ENCODE measurements around the gene KLC4.

The KLC4 gene

DNA sequence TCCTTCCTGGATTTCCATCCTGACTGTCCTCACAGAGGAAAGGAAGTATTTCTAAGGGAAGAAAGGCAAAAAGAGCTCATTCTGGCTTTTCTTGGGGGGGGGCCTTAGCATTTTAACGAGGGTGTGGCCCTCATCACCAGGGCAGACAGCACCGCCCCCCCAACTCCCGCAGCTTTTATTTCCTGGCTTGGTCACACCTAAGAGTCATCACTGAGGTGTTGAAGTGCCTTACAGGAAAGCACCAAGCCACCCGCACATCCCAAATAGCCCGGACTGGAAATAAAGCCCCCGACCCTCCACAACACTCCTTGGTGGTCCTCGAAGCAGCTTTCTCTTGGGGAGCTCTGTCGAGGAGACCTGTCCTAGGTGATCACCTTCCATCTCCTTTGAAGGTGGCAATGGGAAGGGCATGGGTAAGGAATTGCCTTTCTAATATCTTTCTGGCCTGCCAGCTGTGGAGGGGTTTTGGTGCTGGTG lies 17.9 kb downstream of the KLC4 start:
- no peak overlapping the region for H3K9ac ChIP-seq (ENCODE audit: low read length)

DNA sequence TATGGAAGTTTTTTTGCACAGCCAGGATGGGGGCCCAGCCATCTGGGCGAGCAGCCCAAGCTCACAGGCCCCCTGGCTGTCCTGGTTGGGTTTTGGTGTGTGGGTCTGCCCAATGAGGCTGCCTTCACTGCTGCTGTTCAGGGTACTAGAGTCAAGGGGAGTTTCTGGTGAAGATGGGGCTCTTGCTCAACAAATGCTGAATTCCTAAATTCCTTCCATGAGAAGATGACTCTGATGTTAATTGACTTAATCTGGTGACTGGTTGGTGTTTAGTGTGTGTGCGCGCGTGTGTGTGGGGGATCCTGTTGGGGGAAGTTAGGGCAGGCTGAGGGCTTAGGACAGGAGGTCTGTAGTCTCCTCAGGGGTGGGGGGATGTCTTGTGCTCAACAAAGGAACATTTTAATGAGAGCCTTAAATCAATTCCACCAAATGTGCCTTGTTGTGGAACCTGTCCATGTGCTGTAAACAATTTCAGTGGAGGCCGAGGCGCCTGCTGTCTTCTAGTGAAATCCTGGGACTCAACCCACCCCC lies 18.6 kb downstream of the KLC4 start:
- Histone ChIP-seq H3K9me3 (ENCODE audit: low read length) (no peaks in the 10 kb centered on the region), H4K20me1 (ENCODE audit: insufficient read depth, low read length) (no peaks in the 10 kb centered on the region), H3F3A (ENCODE audit: insufficient read depth, low read length) (no peaks in the 10 kb centered on the region), H3K4me1 (ENCODE audit: insufficient read depth, low read length, severe bottlenecking) (peaks cover 8% of the 10 kb centered on the region), H3K9me2 (ENCODE audit: low read depth, low read length) (no peaks in the 10 kb centered on the region), H2AFZ (ENCODE audit: low read length) (no peak overlapping the region), H3K27me3 (ENCODE audit: insufficient read depth, low read length) (no peaks in the 10 kb centered on the region), H3K27ac (ENCODE audit: low read depth, low read length, poor library complexity, severe bottlenecking) (no peak overlapping the region), H3K9ac (ENCODE audit: low read length) (no peak overlapping the region), H3K79me2 (ENCODE audit: insufficient read depth, low read length) (no peaks in the 10 kb centered on the region), H3K4me3 (ENCODE audit: low read depth, low read length, poor library complexity, severe bottlenecking) (no peak overlapping the region), H3K4me2 (ENCODE audit: low read length) (no peak overlapping the region), H3K36me3 (ENCODE audit: insufficient read depth, low read length) (no peaks in the 10 kb centered on the region)
- TF ChIP-seq EZH2 (IDR thresholded peaks at IDR 0.05; ENCODE audit: borderline replicate concordance, low read length) = no peak
- TF ChIP-seq, protein P1, sequence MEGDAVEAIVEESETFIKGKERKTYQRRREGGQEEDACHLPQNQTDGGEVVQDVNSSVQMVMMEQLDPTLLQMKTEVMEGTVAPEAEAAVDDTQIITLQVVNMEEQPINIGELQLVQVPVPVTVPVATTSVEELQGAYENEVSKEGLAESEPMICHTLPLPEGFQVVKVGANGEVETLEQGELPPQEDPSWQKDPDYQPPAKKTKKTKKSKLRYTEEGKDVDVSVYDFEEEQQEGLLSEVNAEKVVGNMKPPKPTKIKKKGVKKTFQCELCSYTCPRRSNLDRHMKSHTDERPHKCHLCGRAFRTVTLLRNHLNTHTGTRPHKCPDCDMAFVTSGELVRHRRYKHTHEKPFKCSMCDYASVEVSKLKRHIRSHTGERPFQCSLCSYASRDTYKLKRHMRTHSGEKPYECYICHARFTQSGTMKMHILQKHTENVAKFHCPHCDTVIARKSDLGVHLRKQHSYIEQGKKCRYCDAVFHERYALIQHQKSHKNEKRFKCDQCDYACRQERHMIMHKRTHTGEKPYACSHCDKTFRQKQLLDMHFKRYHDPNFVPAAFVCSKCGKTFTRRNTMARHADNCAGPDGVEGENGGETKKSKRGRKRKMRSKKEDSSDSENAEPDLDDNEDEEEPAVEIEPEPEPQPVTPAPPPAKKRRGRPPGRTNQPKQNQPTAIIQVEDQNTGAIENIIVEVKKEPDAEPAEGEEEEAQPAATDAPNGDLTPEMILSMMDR (IDR thresholded peaks at IDR 0.05; ENCODE audit: low read length) = no peak

More for the DNA sequence above, 17.9 kb downstream of the KLC4 start:
- peak overlapping the region; percentile 51; the same call in 1 of the 2 replicates for H3K4me2 ChIP-seq (ENCODE audit: low read length)
- TF ChIP-seq, protein P1 (IDR thresholded peaks at IDR 0.05; ENCODE audit: low read length) = no peak
- TF ChIP-seq EZH2 (IDR thresholded peaks at IDR 0.05; ENCODE audit: borderline replicate concordance, low read length) = no peak
- no peaks in the 10 kb centered on the region for H3K79me2 ChIP-seq (ENCODE audit: insufficient read depth, low read length)
- H3K27ac ChIP-seq (ENCODE audit: low read depth, low read length, poor library complexity, severe bottlenecking) = no peak overlapping the region
- no peaks in the 10 kb centered on the region for H4K20me1 ChIP-seq (ENCODE audit: insufficient read depth, low read length)
- H3K4me1 ChIP-seq (ENCODE audit: insufficient read depth, low read length, severe bottlenecking) = peaks cover 8% of the 10 kb centered on the region
- no peaks in the 10 kb centered on the region for H3K9me2 ChIP-seq (ENCODE audit: low read depth, low read length)
- no peaks in the 10 kb centered on the region for H3K27me3 ChIP-seq (ENCODE audit: insufficient read depth, low read length)
- no peaks in the 10 kb centered on the region for H3F3A ChIP-seq (ENCODE audit: insufficient read depth, low read length)
- H3K36me3 ChIP-seq (ENCODE audit: insufficient read depth, low read length) = no peaks in the 10 kb centered on the region
- H3K4me3 ChIP-seq (ENCODE audit: low read depth, low read length, poor library complexity, severe bottlenecking) = no peak overlapping the region
- no peaks in the 10 kb centered on the region for H3K9me3 ChIP-seq (ENCODE audit: low read length)
- no peak overlapping the region for H2AFZ ChIP-seq (ENCODE audit: low read length)

DNA sequence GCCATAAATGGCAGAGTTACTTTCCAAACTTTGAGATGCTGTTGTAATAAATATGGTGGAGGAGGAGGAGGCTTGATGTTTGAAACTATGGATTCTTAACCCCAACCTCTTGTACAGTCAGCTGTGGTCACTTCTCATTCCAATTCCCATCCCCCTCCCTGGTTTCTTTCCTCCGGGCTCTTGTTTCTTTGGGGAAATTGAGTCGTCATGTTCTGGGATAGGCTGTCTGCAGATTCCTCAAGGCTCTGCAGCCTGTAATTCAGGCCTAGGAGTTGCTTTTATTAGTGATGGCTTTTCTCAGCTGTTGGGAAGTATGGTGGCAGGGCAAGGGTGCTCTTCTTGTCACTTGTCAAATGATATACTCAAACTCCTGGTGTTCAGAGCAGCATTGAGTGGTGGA lies 19.3 kb downstream of the KLC4 start:
- Histone ChIP-seq H2AFZ (ENCODE audit: low read length) (no peak overlapping the region), H3K4me1 (ENCODE audit: insufficient read depth, low read length, severe bottlenecking) (peaks cover 8% of the 10 kb centered on the region), H3K27ac (ENCODE audit: low read depth, low read length, poor library complexity, severe bottlenecking) (no peak overlapping the region), H3K4me3 (ENCODE audit: low read depth, low read length, poor library complexity, severe bottlenecking) (no peak overlapping the region), H3K79me2 (ENCODE audit: insufficient read depth, low read length) (no peaks in the 10 kb centered on the region), H4K20me1 (ENCODE audit: insufficient read depth, low read length) (no peaks in the 10 kb centered on the region), H3K9me2 (ENCODE audit: low read depth, low read length) (no peaks in the 10 kb centered on the region), H3K9ac (ENCODE audit: low read length) (no peak overlapping the region), H3K27me3 (ENCODE audit: insufficient read depth, low read length) (no peaks in the 10 kb centered on the region), H3K9me3 (ENCODE audit: low read length) (no peaks in the 10 kb centered on the region), H3K4me2 (ENCODE audit: low read length) (no peak overlapping the region), H3K36me3 (ENCODE audit: insufficient read depth, low read length) (no peaks in the 10 kb centered on the region), H3F3A (ENCODE audit: insufficient read depth, low read length) (no peaks in the 10 kb centered on the region)
- TF ChIP-seq, protein P1 (IDR thresholded peaks at IDR 0.05; ENCODE audit: low read length) = no peak
- no peak for TF ChIP-seq EZH2 (IDR thresholded peaks at IDR 0.05; ENCODE audit: borderline replicate concordance, low read length)
